PFSK-1 (cell line): ENCODE results near the gene PTPRO.

Experiments used
- FOXP2 ChIP-seq: optimal IDR thresholded peaks from 2 replicates; pipeline ENCODE3; 2011; ENCODE audit warnings: borderline replicate concordance, control low read depth, inconsistent platforms; ENCODE audit not compliant: insufficient read depth; ENCODE audit errors: extremely low read length, extremely low read depth
- POLR2AphosphoS5 ChIP-seq: IDR thresholded peaks from 2 replicates; pipeline ENCODE4 v1.6.1; 2012; ENCODE audit warnings: low read depth, mild to moderate bottlenecking, control low read depth, low read length, moderate library complexity
- SIN3A ChIP-seq: IDR thresholded peaks from 2 replicates; pipeline ENCODE4 v1.6.1; 2012; ENCODE audit warnings: mild to moderate bottlenecking, low read length, moderate library complexity, borderline replicate concordance; ENCODE audit not compliant: insufficient read depth
- TAF1 ChIP-seq: IDR thresholded peaks from 2 replicates; pipeline ENCODE4 v1.6.1; 2012; ENCODE audit warnings: low read length, control low read depth, borderline replicate concordance; ENCODE audit not compliant: insufficient read depth
- TF ChIP-seq, protein P1 (sequence below), 2 experiments: IDR thresholded peaks; 2 replicates each; pipeline versions ENCODE4 v1.6.1 to v1.8.0; 2011 to 2012; ENCODE audit warnings: low read depth in 2 of 2, low read length in 2 of 2, control low read depth in 1 of 2, inconsistent platforms in 1 of 2, mild to moderate bottlenecking in 1 of 2, moderate library complexity in 1 of 2; ENCODE audit not compliant: insufficient read depth in 1 of 2

PTPRO gene

DNA sequence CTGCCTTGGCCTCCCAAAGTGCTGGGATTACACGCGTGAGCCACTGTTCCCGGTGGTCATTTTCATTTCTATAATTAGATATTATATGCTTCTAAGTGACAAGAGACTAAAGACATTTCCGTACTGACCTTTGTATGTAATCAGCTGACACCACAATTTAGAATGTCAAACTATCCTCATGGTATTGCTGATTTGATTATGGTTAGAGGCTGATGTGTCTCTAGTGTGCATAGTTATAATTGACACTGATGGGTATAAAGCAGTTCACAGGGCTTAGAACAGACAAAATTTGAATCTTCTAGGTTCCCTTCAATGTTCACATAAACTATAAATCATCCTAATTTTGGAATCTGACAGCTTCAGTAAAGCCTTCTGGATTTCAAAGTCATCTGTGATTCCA, 192.7 kb downstream of the PTPRO start:
- TF ChIP-seq FOXP2, result no peak
- TF ChIP-seq SIN3A, result no peak
- TF ChIP-seq, protein P1, sequence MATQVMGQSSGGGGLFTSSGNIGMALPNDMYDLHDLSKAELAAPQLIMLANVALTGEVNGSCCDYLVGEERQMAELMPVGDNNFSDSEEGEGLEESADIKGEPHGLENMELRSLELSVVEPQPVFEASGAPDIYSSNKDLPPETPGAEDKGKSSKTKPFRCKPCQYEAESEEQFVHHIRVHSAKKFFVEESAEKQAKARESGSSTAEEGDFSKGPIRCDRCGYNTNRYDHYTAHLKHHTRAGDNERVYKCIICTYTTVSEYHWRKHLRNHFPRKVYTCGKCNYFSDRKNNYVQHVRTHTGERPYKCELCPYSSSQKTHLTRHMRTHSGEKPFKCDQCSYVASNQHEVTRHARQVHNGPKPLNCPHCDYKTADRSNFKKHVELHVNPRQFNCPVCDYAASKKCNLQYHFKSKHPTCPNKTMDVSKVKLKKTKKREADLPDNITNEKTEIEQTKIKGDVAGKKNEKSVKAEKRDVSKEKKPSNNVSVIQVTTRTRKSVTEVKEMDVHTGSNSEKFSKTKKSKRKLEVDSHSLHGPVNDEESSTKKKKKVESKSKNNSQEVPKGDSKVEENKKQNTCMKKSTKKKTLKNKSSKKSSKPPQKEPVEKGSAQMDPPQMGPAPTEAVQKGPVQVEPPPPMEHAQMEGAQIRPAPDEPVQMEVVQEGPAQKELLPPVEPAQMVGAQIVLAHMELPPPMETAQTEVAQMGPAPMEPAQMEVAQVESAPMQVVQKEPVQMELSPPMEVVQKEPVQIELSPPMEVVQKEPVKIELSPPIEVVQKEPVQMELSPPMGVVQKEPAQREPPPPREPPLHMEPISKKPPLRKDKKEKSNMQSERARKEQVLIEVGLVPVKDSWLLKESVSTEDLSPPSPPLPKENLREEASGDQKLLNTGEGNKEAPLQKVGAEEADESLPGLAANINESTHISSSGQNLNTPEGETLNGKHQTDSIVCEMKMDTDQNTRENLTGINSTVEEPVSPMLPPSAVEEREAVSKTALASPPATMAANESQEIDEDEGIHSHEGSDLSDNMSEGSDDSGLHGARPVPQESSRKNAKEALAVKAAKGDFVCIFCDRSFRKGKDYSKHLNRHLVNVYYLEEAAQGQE (IDR thresholded peaks at IDR 0.05; ENCODE audit: insufficient read depth in 1 of 2, low read depth in 2 of 2, low read length in 2 of 2), result no peak
- no peak for TF ChIP-seq TAF1
- TF ChIP-seq POLR2AphosphoS5, result no peak

DNA sequence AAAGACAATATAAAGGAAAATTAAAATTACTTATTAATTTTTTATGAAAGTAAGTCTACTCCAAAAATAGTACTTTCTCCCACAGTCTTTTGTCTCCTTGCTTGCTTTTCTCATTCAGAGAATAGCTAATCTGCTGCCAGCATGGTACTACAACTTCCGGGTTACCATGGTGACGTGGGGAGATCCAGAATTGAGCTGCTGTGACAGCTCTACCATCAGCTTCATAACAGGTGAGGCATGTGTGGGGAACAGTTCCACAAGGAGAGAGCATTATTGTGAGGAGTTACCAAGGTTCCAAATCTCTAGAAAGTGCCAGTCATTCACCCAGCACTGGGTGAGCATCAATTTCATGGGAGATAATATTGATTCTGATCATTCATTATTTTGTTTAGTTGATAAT, 197.8 kb downstream of the PTPRO start:
- TF ChIP-seq POLR2AphosphoS5 (no peak), SIN3A (no peak), TAF1 (no peak), FOXP2 (no peak)
- TF ChIP-seq, protein P1 (IDR thresholded peaks at IDR 0.05; ENCODE audit: insufficient read depth in 1 of 2, low read depth in 2 of 2, low read length in 2 of 2), result no peak

DNA sequence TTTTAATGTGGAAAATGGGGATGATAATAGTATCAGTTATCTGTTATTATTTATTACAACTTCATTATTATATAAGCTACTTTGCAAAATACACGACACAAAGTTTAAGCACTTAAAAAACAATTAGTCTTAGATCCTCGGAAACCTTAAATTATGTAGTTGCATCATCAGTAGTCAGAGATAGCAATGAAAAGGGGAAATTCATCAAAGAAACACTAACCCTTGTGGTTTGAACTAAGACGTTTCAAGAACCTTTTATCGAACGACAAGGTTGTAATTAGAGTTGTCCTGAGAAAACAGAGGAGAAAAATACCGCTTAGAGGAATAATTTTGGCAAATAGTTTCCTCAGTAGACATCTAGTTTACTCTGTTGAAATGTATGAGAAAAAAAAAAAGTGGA, 198.5 kb downstream of the PTPRO start:
- TF ChIP-seq TAF1 (no peak), SIN3A (no peak), FOXP2 (no peak), POLR2AphosphoS5 (no peak)
- TF ChIP-seq, protein P1 (IDR thresholded peaks at IDR 0.05; ENCODE audit: insufficient read depth in 1 of 2, low read depth in 2 of 2, low read length in 2 of 2), result no peak

DNA sequence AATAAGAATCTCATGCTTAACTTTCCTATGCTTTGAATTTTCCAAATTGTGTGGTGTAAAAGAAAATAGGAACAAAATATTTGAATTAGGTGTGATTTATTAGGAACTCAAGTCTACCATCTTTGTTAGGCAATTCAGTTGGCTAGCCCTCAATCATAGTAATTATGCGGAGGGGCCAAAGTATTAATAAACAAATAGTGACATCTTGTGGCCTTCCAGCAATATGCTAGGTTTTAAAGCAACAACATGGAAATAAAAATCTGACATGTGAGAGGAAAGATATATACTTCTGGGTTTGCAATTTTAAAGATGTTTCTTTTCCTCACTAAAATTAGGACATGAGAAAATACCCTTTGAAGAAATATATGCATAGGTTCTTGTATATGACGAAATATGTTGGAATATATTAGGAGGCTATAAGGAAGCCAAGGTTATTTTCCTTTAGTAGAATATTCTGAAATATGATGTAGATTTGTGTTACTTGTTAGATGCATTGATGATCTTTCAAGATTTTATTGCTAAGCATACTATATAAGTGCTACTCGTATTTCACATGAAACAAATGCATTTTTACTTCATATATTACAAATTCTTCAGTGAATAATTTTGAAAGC, 200.4 kb downstream of the PTPRO start:
- TF ChIP-seq POLR2AphosphoS5 (no peak), SIN3A (no peak), FOXP2 (no peak), TAF1 (no peak)
- TF ChIP-seq, protein P1 (IDR thresholded peaks at IDR 0.05; ENCODE audit: insufficient read depth in 1 of 2, low read depth in 2 of 2, low read length in 2 of 2), result no peak

DNA sequence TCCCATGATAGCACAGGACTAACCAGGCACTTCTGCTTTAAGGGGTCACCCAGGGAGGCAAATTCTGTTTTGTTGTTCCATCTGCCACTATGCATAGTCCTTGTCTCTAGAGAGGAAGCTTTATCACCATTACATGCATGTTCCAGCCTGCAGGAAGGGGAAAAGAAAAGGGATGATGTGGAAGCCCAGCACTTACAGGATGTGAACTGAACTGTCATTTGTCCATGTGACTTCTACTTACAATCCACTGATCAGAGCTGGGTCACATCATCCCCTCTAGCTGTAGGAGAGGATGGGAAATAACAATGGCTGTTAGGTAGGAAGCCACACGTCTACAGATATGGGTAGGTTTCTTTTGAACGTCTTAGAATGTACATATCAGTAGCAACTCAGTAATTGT, 203.1 kb downstream of the PTPRO start:
- TF ChIP-seq SIN3A, result no peak
- TF ChIP-seq, protein P1 (IDR thresholded peaks at IDR 0.05; ENCODE audit: insufficient read depth in 1 of 2, low read depth in 2 of 2, low read length in 2 of 2), result no peak
- TF ChIP-seq FOXP2, result no peak
